Pancreas (tissue), 10 donors: ENCODE data around the gene PDGFA. TPM values are rescaled to one million over a fixed set of nuclear protein-coding genes. Genes with fewer than 3 reads are reported as not detected.

ENCODE experiments used
- ATAC-seq, 4 donors: fragments of 200-7000 bp; cut with Tn5 transposase; one replicate each; pipeline versions ENCODE4 v1.8.0 to v1.9.1; 2020; ENCODE audit warnings: mild to moderate bottlenecking in 4 of 4, moderate library complexity in 4 of 4
- DNase-seq, 6 donors: peaks; one replicate each; pipeline ENCODE4 v3.0.0-alpha.2; 2020
- FAIRE-seq: peaks from 2 replicates; lab custom pipeline; 2012; peaks lifted over from hg19 to GRCh38; lab: Jason Lieb, UNC
- H3K27ac ChIP-seq, 4 donors: fragments of 200-600 bp; sonication (generic); 1 replicate in 3 of 4; 2 replicates in 1 of 4; pipeline versions ENCODE4 v1.5.0 to v1.8.0; 2020
- H3K27me3 ChIP-seq, 4 donors: fragments of 200-600 bp; one replicate each; pipeline ENCODE4 v1.8.0; 2021
- H3K36me3 ChIP-seq, 3 donors: fragments of 200-600 bp; sonication (generic) in 1 of 3; one replicate each; pipeline versions ENCODE4 v1.5.0 to v1.8.0; 2020 to 2021
- H3K4me1 ChIP-seq, 3 donors: fragments of 200-600 bp; one replicate each; pipeline ENCODE4 v1.8.0; 2021
- H3K4me3 ChIP-seq, 4 donors: fragments of 200-600 bp; sonication (generic) in 2 of 4; one replicate each; pipeline versions ENCODE4 v1.5.0 to v1.8.0; 2020 to 2021
- H3K9me3 ChIP-seq, 4 donors: fragments of 200-600 bp; one replicate each; pipeline ENCODE4 v1.8.0; 2021
- CTCF ChIP-seq, 4 donors: fragments of 200-600 bp; sonication (generic) in 3 of 4; IDR thresholded peaks; one replicate each; pipeline versions ENCODE4 v1.5.0 to v1.8.0; 2021; ENCODE audit warnings: antibody characterized with exemption in 4 of 4
- WGBS, 2 donors: extraction: QIAGEN DNeasy Blood & Tissue Kit; methylation state at CpG; one replicate each; pipeline ENCODE4 v1.1.7; 2013; 5-methylcytosine and 5-hydroxymethylcytosine counted together
- intact Hi-C, 3 donors: fragments of 100-400 bp; cut with DNase I; formaldehyde crosslinking; loops; one replicate each; pipeline versions ENCODE4 v1.11.1 to v1.14.2; 2022
- polyA plus RNA-seq, 2 donors: library from polyadenylated mRNA; stranded (reverse); fragments of 200-250 nt; gene quantifications; one replicate each; pipeline ENCODE4 v1.2.3, GENCODE V29; 2013
- total RNA-seq, 6 donors: library from RNA; stranded (reverse); fragmentation: NEBNext Ultra II Directional in 4 of 6; extraction: Animal tissue kit (Norgen Biotek cat#: 25700) in 4 of 6; gene quantifications; one replicate each; pipeline versions ENCODE4 v1.2.1 to v1.2.4, GENCODE V29; 2021 to 2023
- donor health status: healthy with polysubstance abuse.
- donor health status: DM: no; HTN: no; CAD: no; lungs with moderate emphysema.
- donor health status: DM: no; HTN: no; CAD: no.
- donor health status: control.
- donor health status: control.
- donor health status: Bipolar disorder and iron deficiency.
- donor health status: DM: yes; HTN: yes; CAD: no.
- donor health status: DM: no; HTN: no; CAD: no.
- donor health status: DM: no; HTN: no; CAD: no.
- donor health status: DM: yes; HTN: yes; CAD: no.

The PDGFA gene
- total and polyA plus RNA-seq, 8 donors = 53.3 to 175 (median 65.6) TPM

GRCh38 chr7:512541-513311, 6.9 kb downstream of the PDGFA start:
- Histone ChIP-seq H3K4me3 (peak overlapping the region in 2 of 4 donors; percentile 31 to 100), H3K9me3 (no peaks in the 10 kb centered on the region), H3K27me3 (no peaks in the 10 kb centered on the region), H3K4me1 (peaks cover 9 to 25% (median 10%) of the 10 kb centered on the region in 3 donors), H3K27ac (peak overlapping the region in 3 of 4 donors; percentile 10 to 26 (median 22)), H3K36me3 (peaks cover 3 to 38% (median 14%) of the 10 kb centered on the region in 3 donors)
- intact Hi-C loops = loop anchor here in 1 of 3 donors (5.0 kb wide), 1 partner anchor 175 kb away; no protein-coding TSS in a partner anchor
- FAIRE-seq (no peak), DNase-seq (peak; percentile 83 to 96 (median 92)), ATAC-seq (peak; percentile 56 to 76 (median 75))
- WGBS, 2 donors = 45 to 48% methylated on average over 32 of the region's 32 CpGs
- no peak for TF ChIP-seq CTCF (IDR thresholded peaks at IDR 0.05)

- intact Hi-C loops = loop anchor here in 1 of 3 donors (5.0 kb wide), 1 partner anchor 175 kb away; no protein-coding TSS in a partner anchor
- no peaks in the 10 kb centered on the region for H3K9me3 ChIP-seq
- H3K27me3 ChIP-seq = no peaks in the 10 kb centered on the region
- WGBS, 2 donors = 90 to 91% methylated on average over 18 to 19 of the region's 19 CpGs
- peak overlapping the region in 1 of 4 donors; percentile 10 for H3K27ac ChIP-seq
- no peak for TF ChIP-seq CTCF (IDR thresholded peaks at IDR 0.05)
- H3K36me3 ChIP-seq = peaks cover 3 to 38% (median 14%) of the 10 kb centered on the region in 3 donors
- ATAC-seq (no peak), FAIRE-seq (no peak), DNase-seq (peak in 4 of 6 donors; percentile 22 to 80 (median 60))
- peaks cover 9 to 29% (median 10%) of the 10 kb centered on the region in 3 donors for H3K4me1 ChIP-seq
- H3K4me3 ChIP-seq = no peak overlapping the region
Observed at GRCh38 chr7:512146-512510, 7.5 kb downstream of the PDGFA start.

- DNase-seq = peak in 4 of 6 donors; percentile 7 to 67 (median 55)
- Histone ChIP-seq H3K4me1 (peaks cover 9 to 30% (median 10%) of the 10 kb centered on the region in 3 donors), H3K27ac (peak overlapping the region in 1 of 4 donors; percentile 10), H3K4me3 (no peak overlapping the region), H3K9me3 (no peaks in the 10 kb centered on the region), H3K27me3 (no peaks in the 10 kb centered on the region), H3K36me3 (peaks cover 3 to 38% (median 14%) of the 10 kb centered on the region in 3 donors)
- no peak for FAIRE-seq
- ATAC-seq = no peak
- intact Hi-C loops = loop anchor here in 1 of 3 donors (5.0 kb wide), 1 partner anchor 174 kb away; no protein-coding TSS in a partner anchor
- no peak for TF ChIP-seq CTCF (IDR thresholded peaks at IDR 0.05)
- 89 to 94% methylated on average over 25 of the region's 25 CpGs for WGBS, 2 donors
Observed at GRCh38 chr7:511476-512145, 8.0 kb downstream of the PDGFA start.

- no peak for TF ChIP-seq CTCF (IDR thresholded peaks at IDR 0.05)
- H3K4me3 ChIP-seq = no peak overlapping the region
- no peak for ATAC-seq
- H3K9me3 ChIP-seq = no peaks in the 10 kb centered on the region
- peak in 4 of 6 donors; percentile 16 to 74 (median 55) for DNase-seq
- no peak overlapping the region for H3K27ac ChIP-seq
- H3K36me3 ChIP-seq = peaks cover 3 to 38% (median 14%) of the 10 kb centered on the region in 3 donors
- intact Hi-C loops = loop anchor here in 1 of 3 donors (5.0 kb wide), 1 partner anchor 174 kb away; no protein-coding TSS in a partner anchor
- no peak for FAIRE-seq
- H3K4me1 ChIP-seq = peaks cover 9 to 37% (median 10%) of the 10 kb centered on the region in 3 donors
- WGBS, 2 donors = 83 to 88% methylated on average over 25 of the region's 25 CpGs
- H3K27me3 ChIP-seq = no peaks in the 10 kb centered on the region
Observed at GRCh38 chr7:510782-511281, 8.8 kb downstream of the PDGFA start.
